H1 (cell line): Measurements from ENCODE around the gene PLB1. TPM values are rescaled to one million over a fixed set of nuclear protein-coding genes. Genes with fewer than 3 reads are reported as not detected.

ENCODE experiments used
- CHD1 ChIP-seq: IDR thresholded peaks from 2 replicates; pipeline ENCODE4 v1.6.1; 2012; ENCODE audit warnings: low read depth, low read length, improper control_type of control experiment
- FOSL1 ChIP-seq: IDR thresholded peaks from 2 replicates; pipeline ENCODE4 v1.6.1; 2011; ENCODE audit warnings: mild to moderate bottlenecking, low read depth, low read length, moderate library complexity; ENCODE audit not compliant: insufficient read depth
- HDAC2 ChIP-seq, 2 experiments: fragments of 300-600 bp in 1 of 2; sonication (generic) in 1 of 2; IDR thresholded peaks; 2 replicates each; pipeline ENCODE4 v1.6.1; 2011 to 2012; ENCODE audit warnings: low read depth in 2 of 2, low read length in 2 of 2, mild to moderate bottlenecking in 2 of 2, moderate library complexity in 2 of 2, borderline replicate concordance in 1 of 2, inconsistent platforms in 1 of 2
- HDAC6 ChIP-seq: IDR thresholded peaks from one replicate; pipeline ENCODE4 v1.7.1; 2012; ENCODE audit warnings: low read depth, mild to moderate bottlenecking, inconsistent platforms, low read length, moderate library complexity
- JUND ChIP-seq: IDR thresholded peaks from 2 replicates; pipeline ENCODE4 v1.6.1; 2011; ENCODE audit warnings: mild to moderate bottlenecking, improper control_type of control experiment, low read length
- SIRT6 ChIP-seq: IDR thresholded peaks from one replicate; pipeline ENCODE4 v1.7.1; 2012; ENCODE audit warnings: low read length, inconsistent platforms
- SP1 ChIP-seq: IDR thresholded peaks from 2 replicates; pipeline ENCODE4 v1.6.1; 2011; ENCODE audit warnings: low read depth, low read length
- SP4 ChIP-seq: IDR thresholded peaks from 2 replicates; pipeline ENCODE4 v1.6.1; 2012; ENCODE audit warnings: low read length, inconsistent platforms
- TBP ChIP-seq: IDR thresholded peaks from 2 replicates; pipeline ENCODE4 v1.6.1; 2011; ENCODE audit warnings: low read depth, low read length, improper control_type of control experiment
- polyA plus RNA-seq, 7 experiments: library from polyadenylated mRNA; depleted of rRNA in 3 of 7; stranded (reverse) in 5 of 7; unstranded in 2 of 7; fragments of >200 nt in 5 of 7; fragments of 200-250 nt in 2 of 7; gene quantifications; 1 replicate in 5 of 7; 2 replicates in 1 of 7; 4 replicates in 1 of 7; pipeline versions ENCODE4 v1.2.1 to v1.2.3, GENCODE V29; 2011 to 2013; ENCODE audit warnings: missing spikeins in 2 of 7, mixed read lengths in 2 of 7
- total RNA-seq: library from RNA; stranded (reverse); fragmentation: NEBNext Ultra II Directional; extraction: Animal tissue kit (Norgen Biotek cat#: 25700); gene quantifications from 2 replicates; pipeline ENCODE4 v1.2.1, GENCODE V29; 2021
- TF ChIP-seq, protein P1 (sequence below): fragments of 300-600 bp; sonication (generic); IDR thresholded peaks from 2 replicates; pipeline ENCODE4 v1.7.1; 2012; ENCODE audit warnings: low read length, moderate library complexity, mild to moderate bottlenecking, inconsistent platforms; ENCODE audit not compliant: insufficient replicate concordance

PLB1 gene
- total and polyA plus RNA-seq, 2 of the 8 experiments (the other 6 are each of a cell fraction or from before 2014, with no cell fraction given): 0.20 to 0.36 TPM

DNA sequence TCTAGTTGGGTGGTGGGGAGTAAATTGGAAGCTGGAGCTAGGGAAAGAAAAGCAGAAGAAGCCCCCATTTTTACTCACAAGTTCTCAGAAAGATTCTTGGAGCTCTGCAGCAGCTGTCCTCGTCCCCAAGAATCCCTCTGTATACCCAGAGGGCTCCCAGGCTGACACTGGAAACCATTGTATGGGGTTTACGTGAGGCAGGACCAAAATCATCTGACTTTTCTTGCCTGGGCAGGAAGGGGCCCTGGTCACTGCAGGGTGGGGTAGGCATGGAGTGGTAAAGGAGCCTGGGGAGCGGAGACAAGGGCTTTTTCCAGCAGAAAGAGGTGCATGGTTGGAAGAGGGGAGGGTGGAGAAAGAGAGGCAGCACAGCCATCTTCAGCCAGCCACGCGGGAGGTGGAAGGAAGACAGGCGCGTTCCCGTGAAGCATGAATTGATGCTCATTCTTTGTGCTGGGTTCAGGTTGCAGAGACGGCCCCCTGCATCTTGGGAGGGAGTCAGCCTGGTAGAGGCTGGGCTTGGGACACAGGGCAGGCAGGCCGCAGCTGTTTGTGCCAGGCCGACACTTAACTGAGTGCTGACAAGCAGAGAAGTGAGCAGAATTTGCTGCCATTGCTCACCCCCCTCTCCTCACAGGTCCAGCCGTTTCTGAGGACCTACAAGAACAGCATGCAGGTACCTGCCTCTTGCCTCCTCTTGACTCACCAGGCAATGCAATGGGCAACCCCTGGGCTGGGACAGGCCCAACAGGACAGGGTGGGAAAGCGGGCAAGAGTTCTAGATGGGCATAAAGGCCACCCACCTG lies 94.8 kb downstream of the PLB1 start (continued):
- TF ChIP-seq, protein P1, sequence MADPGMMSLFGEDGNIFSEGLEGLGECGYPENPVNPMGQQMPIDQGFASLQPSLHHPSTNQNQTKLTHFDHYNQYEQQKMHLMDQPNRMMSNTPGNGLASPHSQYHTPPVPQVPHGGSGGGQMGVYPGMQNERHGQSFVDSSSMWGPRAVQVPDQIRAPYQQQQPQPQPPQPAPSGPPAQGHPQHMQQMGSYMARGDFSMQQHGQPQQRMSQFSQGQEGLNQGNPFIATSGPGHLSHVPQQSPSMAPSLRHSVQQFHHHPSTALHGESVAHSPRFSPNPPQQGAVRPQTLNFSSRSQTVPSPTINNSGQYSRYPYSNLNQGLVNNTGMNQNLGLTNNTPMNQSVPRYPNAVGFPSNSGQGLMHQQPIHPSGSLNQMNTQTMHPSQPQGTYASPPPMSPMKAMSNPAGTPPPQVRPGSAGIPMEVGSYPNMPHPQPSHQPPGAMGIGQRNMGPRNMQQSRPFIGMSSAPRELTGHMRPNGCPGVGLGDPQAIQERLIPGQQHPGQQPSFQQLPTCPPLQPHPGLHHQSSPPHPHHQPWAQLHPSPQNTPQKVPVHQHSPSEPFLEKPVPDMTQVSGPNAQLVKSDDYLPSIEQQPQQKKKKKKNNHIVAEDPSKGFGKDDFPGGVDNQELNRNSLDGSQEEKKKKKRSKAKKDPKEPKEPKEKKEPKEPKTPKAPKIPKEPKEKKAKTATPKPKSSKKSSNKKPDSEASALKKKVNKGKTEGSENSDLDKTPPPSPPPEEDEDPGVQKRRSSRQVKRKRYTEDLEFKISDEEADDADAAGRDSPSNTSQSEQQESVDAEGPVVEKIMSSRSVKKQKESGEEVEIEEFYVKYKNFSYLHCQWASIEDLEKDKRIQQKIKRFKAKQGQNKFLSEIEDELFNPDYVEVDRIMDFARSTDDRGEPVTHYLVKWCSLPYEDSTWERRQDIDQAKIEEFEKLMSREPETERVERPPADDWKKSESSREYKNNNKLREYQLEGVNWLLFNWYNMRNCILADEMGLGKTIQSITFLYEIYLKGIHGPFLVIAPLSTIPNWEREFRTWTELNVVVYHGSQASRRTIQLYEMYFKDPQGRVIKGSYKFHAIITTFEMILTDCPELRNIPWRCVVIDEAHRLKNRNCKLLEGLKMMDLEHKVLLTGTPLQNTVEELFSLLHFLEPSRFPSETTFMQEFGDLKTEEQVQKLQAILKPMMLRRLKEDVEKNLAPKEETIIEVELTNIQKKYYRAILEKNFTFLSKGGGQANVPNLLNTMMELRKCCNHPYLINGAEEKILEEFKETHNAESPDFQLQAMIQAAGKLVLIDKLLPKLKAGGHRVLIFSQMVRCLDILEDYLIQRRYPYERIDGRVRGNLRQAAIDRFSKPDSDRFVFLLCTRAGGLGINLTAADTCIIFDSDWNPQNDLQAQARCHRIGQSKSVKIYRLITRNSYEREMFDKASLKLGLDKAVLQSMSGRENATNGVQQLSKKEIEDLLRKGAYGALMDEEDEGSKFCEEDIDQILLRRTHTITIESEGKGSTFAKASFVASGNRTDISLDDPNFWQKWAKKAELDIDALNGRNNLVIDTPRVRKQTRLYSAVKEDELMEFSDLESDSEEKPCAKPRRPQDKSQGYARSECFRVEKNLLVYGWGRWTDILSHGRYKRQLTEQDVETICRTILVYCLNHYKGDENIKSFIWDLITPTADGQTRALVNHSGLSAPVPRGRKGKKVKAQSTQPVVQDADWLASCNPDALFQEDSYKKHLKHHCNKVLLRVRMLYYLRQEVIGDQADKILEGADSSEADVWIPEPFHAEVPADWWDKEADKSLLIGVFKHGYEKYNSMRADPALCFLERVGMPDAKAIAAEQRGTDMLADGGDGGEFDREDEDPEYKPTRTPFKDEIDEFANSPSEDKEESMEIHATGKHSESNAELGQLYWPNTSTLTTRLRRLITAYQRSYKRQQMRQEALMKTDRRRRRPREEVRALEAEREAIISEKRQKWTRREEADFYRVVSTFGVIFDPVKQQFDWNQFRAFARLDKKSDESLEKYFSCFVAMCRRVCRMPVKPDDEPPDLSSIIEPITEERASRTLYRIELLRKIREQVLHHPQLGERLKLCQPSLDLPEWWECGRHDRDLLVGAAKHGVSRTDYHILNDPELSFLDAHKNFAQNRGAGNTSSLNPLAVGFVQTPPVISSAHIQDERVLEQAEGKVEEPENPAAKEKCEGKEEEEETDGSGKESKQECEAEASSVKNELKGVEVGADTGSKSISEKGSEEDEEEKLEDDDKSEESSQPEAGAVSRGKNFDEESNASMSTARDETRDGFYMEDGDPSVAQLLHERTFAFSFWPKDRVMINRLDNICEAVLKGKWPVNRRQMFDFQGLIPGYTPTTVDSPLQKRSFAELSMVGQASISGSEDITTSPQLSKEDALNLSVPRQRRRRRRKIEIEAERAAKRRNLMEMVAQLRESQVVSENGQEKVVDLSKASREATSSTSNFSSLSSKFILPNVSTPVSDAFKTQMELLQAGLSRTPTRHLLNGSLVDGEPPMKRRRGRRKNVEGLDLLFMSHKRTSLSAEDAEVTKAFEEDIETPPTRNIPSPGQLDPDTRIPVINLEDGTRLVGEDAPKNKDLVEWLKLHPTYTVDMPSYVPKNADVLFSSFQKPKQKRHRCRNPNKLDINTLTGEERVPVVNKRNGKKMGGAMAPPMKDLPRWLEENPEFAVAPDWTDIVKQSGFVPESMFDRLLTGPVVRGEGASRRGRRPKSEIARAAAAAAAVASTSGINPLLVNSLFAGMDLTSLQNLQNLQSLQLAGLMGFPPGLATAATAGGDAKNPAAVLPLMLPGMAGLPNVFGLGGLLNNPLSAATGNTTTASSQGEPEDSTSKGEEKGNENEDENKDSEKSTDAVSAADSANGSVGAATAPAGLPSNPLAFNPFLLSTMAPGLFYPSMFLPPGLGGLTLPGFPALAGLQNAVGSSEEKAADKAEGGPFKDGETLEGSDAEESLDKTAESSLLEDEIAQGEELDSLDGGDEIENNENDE: no peak
- no peak for TF ChIP-seq JUND
- TF ChIP-seq SIRT6: no peak
- no peak for TF ChIP-seq HDAC6
- no peak for TF ChIP-seq SP4
- no peak for TF ChIP-seq TBP
- TF ChIP-seq FOSL1: no peak
- TF ChIP-seq SP1: no peak
- TF ChIP-seq CHD1: no peak
- no peak for TF ChIP-seq HDAC2 (IDR thresholded peaks at IDR 0.05; ENCODE audit: borderline replicate concordance in 1 of 2, low read depth in 2 of 2, low read length in 2 of 2)
